Stimulated activated CD8-positive, alpha-beta memory T cell treated with anti-CD3 and anti-CD28 coated beads, Interleukin-7, amount 100 ng/mL, for 4 hours (primary cell): Measurements from ENCODE around the gene CDCP1.
"Not testable (repeated sequence)": the region's sequence is repeated elsewhere in the genome, so short reads cannot be mapped to it uniquely, and the experiment has no call there.

Experiments
- DNase-seq, 2 donors: peaks; one replicate each; pipeline ENCODE4 v3.0.0-alpha.2; 2020; ENCODE audit warnings: low read depth in 2 of 2

The CDCP1 gene

DNA sequence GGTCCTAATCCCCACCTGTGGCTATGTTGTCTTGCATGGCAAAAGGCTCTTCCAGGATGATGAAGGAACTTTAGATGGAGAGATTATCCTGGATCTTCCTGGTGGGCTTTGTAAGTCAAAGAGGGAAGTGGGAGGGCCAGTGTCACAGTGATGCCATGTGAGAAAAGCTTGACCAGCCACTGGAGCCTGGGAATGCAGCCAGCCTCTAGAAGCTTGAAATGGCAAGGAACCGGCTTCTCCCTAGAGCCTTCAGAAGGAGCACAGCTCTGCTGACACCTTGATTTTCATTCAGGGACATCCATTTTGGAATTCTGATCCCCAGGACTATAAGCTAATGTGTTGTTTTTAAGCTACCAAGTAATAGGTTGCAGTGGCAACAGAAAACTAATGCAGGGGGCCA lies 61.8 kb downstream of the CDCP1 start:
- DNase-seq, result no peak

GRCh38 chr3:45083023-45083422 lies 63.2 kb downstream of the CDCP1 start:
- DNase-seq, result no peak

- DNase-seq, result no peak
These were observed 64.0 kb downstream of the CDCP1 start for GRCh38 chr3:45082142-45082538.

- DNase-seq, result no peak
These were observed 64.6 kb downstream of the CDCP1 start for GRCh38 chr3:45081506-45082141.

- no peak for DNase-seq
These were observed 65.4 kb downstream of the CDCP1 start for GRCh38 chr3:45080824-45081223.

DNA sequence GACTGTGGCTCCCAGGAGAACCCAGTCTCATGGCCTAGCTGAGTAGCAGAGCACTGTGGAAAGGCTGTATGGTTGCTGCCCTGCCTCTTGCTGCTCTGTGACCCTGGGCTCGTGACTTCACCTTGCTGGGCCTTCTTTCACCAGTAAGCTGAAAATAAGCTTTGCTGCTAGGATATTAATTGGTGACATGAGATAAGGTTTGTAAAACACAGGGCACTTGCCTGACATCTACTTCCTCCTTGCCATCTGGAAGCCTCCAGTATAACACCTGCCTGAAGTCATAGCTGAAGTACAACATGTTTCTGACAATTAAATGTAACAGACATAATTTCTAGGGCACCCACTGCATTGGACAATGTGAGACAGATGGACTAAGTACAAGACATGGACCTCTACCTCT lies 66.5 kb downstream of the CDCP1 start:
- no peak for DNase-seq

- no peak for DNase-seq
These were observed 67.2 kb downstream of the CDCP1 start for GRCh38 chr3:45078910-45079522.

DNA sequence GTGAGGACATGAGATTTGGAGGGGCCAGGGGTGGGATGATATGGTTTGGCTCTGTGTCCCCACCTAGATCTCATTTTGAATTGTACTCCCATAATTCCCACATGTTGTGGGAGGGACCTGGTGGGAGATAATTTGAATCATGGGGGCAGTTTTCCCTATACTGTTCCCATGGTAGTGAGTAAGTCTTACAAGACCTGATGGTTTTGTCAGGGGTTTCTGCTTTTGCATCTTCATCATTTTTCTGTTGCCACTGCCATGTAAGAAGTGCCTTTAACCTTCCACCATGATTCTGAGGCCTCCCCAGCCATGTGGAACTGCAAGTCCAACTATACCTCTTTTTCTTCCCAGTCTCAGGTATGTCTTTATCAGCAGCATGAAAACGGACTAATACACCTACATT lies 67.9 kb downstream of the CDCP1 start:
- DNase-seq, result not testable (repeated sequence)

- no peak for DNase-seq
These were observed 70.2 kb downstream of the CDCP1 start for GRCh38 chr3:45075821-45076625.

- no peak for DNase-seq
These were observed 75.1 kb downstream of the CDCP1 start for GRCh38 chr3:45071075-45071474.

DNA sequence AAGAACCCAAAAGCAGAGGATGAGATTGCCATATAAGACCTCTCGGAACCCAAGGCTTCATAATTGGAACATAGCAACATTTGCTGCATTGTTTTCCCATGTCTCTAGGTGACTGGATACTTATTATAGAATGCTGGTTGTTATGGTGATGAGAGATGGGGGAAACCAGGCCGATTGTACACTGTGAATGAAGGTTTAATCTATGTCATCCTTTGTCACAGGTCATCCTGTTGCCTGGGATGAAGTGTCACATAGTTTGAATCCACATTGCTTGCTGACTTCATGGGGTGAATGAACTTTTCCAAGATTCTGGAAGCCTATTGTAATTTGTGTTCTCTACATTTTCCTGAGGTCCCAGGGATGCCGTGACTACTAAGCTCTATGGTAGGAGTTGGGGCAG lies 78.2 kb downstream of the CDCP1 start:
- DNase-seq, result no peak

DNA sequence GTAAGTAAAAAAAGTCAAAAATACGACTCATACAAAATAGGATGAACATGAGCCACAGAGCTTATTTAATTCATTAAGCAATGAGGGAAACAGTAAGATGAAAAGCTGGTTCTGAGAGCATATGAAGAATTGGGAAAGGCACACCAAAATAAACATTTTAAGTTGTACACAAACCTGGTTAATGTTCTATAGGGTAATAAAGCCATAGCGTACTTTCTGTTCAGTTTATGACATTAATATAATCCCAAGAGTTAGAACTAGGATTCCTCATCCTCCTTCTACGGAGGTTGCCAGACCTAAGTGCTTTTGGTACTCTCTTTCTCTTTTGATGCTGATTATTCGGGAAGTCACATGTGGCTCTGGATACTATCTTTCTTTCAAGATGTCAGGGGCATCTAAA lies 78.7 kb downstream of the CDCP1 start:
- no peak for DNase-seq

DNA sequence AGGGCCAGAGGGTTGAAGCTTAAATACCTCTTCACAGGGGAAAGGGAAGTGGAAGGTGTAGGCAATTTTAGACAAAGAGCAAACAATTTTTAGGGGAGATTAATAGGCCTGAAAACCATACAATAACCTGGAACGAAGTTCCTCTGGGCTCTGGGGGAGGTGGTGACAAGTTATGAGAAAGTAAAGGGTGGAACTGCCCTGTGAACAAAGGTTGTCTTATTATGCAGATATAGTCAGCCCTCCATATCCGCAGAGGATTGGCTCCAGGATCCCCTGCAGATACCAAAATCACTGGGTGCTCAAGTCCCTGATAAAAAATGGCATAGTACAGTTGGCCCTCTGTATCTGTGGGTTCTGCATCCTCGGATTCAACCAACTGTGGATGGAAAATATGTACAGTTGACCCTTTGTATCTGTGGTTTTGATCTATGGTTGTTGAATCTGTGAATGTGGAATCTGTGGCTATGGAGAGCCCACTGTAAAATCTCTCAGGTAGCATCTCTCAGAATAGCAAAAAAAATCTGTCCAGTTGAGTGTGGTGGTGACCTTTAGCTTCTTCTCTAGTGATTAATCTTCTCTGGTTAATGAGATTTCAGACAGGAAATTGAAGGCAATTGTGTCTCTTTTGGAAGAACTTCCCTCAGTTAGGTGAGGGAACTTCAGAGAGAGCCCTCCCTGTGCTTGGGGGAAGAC lies 79.9 kb downstream of the CDCP1 start:
- no peak for DNase-seq

DNA sequence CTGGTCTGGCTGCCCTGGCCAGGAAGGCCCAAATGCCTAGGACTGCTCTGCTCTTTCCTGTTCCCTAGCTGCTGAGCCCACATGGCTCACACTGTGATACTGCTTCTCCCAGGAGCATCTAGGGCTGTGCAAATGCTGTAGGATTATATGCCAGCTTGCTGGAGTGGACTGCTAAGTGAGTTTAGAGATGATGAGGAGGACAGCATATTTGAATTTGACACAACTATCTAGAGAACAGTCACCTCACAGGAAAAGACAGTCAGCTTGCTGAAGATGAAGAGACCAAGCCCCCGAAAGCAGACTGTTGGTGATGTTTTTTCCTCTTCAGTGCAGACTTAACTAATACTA lies 80.8 kb downstream of the CDCP1 start:
- DNase-seq, result no peak

- peak; percentile 21 to 77 for DNase-seq
These were observed 81.4 kb downstream of the CDCP1 start for GRCh38 chr3:45064512-45065372.

GRCh38 chr3:45062697-45063070 lies 83.5 kb downstream of the CDCP1 start:
- DNase-seq, result no peak

- no peak for DNase-seq
These were observed 85.8 kb downstream of the CDCP1 start for GRCh38 chr3:45060165-45060892.

- DNase-seq, result no peak
These were observed 87.0 kb downstream of the CDCP1 start for GRCh38 chr3:45059132-45059531.

GRCh38 chr3:45057557-45057956 lies 88.6 kb downstream of the CDCP1 start:
- no peak for DNase-seq

DNA sequence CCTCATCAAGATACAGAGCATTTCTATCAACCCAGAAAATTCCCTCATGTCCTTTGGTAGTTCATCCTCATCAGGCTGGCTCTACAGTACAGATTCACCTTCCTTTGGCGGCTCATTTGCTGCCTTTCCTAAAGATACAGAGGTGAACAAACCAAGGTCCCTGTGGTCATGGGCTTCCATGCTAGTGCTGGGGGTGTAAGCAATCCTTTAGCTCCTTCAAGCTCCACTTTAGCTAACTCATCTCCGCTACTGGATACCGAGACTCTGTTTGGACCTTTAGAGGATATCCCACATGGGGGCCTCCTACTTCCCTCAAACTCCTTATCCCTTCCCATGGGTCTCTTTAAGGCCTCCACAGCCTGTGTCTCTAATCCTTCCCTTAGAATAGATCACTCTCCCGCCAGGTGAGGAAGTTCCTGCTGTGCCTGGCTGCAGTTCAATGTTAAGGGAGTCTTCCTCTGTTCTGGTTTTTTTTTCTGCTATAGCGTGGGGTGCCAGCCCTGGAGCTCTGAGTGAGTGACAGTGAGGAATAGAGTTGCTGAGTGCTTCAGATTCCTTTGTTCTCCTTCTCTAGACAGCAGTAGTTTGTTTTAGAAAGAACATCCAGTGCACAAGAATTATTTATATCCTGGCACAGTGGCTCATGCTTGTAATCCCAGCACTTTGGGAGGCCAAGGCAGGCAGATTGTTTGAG lies 89.4 kb downstream of the CDCP1 start:
- DNase-seq, result no peak
